GM21786 (cell line): ENCODE results near the gene ZFC3H1.
"Not testable (repeated sequence)": the region's sequence is repeated elsewhere in the genome, so short reads cannot be mapped to it uniquely, and the experiment has no call there.

Source experiments
- ATAC-seq: cut with Tn5 transposase; IDR thresholded peaks from one replicate; pipeline ENCODE4 v1.9.1; 2021; ENCODE audit not compliant: unreplicated experiment

The ZFC3H1 gene

DNA sequence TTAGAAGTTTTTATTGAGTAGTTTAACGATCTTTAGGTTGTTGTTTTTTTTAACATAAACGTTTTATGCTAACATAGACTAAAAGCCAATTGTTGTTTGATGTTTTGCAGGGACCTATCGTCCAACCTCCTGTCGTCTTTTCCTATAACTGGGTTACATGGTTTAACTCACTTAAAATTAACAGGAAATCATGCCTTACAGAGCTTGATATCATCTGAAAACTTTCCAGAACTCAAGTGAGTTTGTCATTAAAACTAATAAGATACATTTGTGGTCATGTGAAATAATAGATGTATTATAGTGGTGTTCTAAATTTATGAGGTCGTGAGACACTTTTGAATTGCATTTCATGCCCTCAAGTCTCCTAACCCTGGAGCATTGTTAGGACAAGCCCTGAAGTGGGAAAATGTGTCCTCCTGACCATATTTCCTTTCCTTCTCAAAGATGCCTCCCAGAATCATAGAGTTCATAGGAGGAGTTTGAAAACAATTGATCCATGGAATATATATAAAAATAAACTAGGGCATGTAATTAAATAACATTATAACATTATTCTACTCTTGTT, 84.9 kb downstream of the ZFC3H1 start:
- no peak for ATAC-seq

DNA sequence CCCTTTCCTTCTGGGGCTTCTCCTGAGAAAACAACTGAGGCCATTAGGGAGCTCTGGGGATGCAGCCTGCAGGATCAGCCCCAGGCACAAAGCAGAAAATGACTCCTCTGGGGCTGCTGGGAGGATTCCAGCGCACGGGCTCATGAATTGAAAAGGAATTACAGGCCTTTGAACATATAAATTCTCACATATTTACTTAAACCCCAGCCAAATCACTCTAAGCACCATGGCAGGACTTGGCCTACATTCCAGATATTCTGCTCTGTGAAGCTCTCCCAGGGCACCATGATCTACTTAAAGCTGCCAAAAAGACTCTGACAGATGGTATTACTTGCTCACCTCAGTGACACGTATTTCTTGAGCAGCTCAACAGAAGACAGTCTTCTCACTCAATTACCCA, 87.2 kb downstream of the ZFC3H1 start:
- no peak for ATAC-seq

DNA sequence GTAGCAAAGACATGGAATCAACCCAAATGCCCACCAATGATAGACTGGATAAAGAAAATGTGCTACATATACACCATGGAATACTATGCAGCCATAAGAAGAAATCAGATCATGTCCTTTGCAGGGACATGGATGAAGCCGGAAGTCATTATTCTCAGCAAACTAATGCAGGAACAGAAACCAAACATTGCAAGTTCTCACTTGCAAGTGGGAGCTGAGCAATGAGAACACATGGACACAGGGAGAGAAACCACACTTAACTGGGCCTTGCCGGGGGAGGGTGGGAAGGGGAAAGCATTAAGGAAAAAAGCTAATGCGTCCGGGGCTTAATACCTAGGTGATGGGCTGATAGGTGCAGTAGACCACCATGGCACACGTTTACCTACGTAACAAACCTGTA, 93.8 kb downstream of the ZFC3H1 start:
- ATAC-seq, result not testable (repeated sequence)

DNA sequence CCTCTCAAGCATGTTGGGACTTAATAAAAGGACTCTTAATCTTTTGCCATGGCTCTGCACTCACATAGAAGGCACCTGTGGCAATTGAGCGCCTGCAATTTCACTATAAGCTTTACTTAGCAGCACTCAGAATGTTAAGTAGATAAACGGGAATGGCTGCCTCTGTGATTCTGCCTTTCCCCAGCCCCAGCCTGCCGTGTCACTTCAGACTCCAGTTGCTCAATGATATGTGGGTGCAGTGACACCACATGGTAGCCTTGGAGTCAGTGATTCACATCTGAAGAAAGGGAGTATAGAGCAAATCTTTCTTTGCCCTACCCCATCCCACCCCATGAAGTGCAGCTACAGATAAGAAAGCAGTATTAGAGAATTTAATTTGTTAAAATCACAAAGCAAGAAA, 96.1 kb downstream of the ZFC3H1 start:
- no peak for ATAC-seq

DNA sequence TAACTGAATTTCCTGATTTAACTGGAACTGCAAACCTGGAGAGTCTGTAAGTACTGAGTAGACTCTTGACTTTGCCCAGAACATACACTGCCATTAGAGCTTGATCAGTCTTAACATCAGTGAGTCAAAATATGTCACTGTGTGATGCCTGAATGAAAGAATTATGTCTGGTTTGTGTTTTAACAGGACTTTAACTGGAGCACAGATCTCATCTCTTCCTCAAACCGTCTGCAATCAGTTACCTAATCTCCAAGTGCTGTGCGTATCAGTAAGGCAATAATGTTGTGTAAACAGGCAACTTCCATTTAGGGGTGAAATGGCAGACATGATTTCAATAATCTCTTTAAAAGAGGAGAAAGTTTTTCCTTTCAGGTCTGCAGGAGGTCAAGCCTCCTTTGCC, 97.0 kb downstream of the ZFC3H1 start:
- no peak for ATAC-seq

DNA sequence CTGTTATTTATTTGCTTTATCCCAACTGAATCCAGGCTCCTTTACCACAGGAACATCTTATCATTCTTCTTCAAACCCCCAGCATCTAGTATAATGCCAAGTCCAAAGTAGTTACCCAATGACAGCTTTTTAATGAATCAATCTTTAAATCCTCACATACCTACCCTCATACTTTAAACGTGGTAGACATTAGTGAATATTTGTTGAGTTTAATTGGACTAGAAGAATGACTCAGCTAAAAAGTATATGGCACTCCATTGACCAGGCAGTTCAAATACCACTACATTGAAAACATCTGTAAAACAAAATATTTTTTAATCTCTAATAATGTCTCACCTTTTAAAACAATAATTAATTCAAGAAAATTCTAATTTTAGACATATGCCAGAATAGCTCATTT, 98.1 kb downstream of the ZFC3H1 start:
- ATAC-seq, result no peak

DNA sequence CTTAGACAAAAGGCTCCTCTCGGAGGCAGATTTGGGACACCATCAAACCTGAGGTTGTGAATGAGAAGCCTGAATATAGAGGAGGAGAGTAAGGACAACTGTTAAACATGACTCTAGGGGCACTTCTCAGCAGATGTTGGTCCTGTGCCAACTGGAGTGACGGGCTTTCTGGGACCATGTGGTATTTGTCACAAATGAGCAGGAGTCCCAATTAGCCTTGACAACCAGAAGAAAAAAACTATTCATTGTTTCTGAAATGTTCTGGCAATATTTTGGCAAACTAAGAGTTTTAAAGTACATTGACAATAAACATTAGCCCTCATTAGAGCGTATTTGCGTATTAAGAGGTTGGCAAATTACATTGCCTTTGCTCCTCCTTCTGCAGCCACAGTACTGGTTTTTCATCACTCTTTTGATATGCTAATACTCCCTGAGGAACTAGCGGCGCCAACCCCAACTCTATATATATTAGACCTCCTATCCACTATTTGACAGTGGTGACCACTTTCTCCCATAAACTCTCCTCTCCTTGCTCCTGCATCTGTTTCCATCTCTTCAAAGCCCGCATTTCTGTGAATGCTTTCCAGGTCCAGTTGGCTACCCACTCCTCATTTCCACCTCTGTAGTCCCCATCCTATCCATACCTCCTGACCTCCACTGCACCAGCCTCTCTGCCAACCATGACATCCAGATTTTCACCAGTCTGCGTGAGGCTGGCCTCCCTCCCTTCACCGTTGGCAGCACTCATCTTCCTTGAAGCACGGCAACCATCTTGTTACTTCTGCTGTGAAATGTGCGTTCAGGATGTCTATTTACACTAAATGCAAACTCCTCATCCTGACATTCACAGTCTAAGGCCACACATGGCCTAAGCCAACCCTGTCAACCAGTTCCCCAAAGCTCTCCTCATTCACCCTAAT, 100.7 kb downstream of the ZFC3H1 start:
- no peak for ATAC-seq
